HK-2 (cell line): ENCODE data around the gene APOBEC2.
A peak's percentile ranks its signal among the peaks of the same experiment; 100 is the strongest.
"Not testable (repeated sequence)": the region's sequence is repeated elsewhere in the genome, so short reads cannot be mapped to it uniquely, and the experiment has no call there.

Source experiments
- DNase-seq: peaks from one replicate; pipeline ENCODE4 v3.0.0-alpha.2; 2018; ENCODE audit not compliant: unreplicated experiment

APOBEC2 gene

DNA sequence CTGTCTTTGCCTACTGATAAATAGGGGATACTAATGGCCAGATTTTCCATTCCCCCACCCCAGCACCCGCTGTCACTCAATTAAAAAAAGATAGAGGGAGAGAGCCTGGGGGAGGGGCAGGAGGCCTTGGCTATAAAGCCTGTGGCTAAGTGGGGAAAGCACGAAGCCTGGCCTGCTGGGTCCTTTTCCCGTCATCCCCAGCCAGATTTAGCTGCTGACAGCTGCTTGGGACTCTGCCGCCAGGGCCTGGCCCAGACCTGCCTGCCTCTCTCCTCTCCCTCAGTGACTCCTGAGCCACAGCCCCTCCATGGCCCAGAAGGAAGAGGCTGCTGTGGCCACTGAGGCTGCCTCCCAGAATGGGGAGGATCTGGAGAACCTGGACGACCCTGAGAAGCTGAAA, at the start of gene APOBEC2:
APOBEC2 (plus strand) TSS at position 162 of the 400 bp plus-strand sequence; CDS start at position 308, 146 bp downstream.
- no peak for DNase-seq

DNA sequence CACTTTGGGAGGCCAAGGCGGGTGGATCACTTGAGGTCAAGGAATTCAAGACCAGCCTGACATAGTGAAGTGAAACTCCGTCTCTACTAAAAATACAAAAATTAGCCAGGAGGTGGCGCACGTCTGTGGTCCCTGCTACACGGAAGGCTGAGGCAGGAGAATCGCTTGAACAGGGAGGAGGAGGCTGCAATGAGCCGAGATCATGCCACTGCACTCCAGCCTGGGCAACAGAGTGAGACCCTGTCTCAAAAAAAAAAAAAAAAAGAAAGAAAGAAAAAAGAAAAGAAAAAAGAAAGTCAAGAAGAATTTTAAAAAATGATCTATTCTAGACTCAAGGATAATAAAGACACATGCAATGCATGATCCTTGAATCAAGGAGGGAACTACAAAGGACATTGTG, 46.8 kb upstream of the APOBEC2 start:
- peak; percentile 37 for DNase-seq

DNA sequence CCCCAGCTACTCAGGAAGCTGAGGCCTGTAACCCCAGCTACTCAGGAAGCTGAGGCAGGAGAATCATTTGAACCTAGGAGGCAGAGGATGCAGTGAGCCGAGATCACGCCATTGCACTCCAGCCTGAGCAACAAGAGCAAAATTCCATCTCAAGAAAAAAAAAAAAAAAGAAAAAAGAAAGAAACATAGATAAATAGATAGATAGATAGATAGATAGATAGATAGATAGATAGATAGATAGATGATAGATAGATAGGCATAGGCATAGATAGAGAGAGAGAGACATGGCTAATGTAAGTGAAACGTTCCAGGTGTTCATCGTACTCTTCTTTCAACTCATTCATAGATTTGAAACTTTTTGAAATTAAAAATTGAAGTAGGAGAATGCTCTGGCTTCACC, 46.0 kb upstream of the APOBEC2 start:
- DNase-seq, result not testable (repeated sequence)

DNA sequence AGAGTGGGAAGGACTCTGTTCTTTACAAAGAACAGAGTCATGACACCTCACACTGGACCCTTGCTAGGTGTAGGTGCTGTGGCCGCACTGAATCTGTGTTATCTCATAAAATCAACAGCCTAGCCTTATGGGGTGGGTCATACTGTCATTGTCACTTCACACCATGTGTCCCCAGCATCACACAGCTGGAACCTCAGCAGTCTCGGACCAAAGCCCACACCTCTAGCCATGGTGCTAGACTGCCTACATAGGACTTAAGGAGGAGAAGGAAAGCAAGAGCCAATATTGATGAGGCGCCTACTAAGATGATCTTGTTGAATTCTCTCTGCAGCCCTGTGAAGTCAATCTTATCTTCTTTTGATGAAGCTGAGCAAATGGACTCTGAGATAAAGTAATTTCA, 45.0 kb upstream of the APOBEC2 start:
- no peak for DNase-seq

DNA sequence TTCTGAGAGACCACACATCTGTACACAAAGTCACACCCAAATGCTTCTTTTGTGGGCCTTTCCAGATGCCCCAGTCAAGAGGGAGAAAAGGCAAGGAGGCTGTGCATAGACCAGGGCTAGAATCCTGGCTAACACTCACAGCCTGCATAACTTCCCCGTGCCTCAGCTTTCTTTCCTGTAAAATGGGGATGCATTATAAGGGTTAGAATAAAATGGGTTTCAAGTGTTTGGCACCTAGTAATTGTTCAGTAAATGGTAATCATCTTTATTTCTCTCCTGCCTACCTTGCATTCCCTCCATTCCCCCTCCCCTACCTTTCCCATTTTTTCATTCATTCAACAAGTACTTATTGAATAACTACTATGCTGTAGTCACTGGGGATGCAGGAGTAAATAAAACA, 43.3 kb upstream of the APOBEC2 start:
- no peak for DNase-seq

DNA sequence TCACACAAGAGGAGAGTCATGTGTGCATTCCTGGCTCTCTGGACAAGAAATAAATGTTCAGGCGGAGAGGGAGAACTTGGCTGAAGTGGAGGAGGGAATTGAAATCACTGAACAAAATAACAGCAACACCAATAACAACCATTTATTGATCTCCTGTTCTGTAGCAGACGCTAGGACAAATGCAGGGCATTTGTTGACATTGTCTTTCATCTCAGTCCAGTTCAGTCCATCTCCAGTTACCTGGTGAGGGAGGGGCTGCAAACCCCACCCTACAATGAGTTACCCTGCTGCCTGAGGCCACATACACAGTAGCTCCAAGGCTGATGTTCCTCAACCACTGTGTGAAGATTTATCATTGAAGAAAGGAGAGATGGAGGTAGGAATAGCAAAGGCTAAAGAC, 41.3 kb upstream of the APOBEC2 start:
- no peak for DNase-seq

DNA sequence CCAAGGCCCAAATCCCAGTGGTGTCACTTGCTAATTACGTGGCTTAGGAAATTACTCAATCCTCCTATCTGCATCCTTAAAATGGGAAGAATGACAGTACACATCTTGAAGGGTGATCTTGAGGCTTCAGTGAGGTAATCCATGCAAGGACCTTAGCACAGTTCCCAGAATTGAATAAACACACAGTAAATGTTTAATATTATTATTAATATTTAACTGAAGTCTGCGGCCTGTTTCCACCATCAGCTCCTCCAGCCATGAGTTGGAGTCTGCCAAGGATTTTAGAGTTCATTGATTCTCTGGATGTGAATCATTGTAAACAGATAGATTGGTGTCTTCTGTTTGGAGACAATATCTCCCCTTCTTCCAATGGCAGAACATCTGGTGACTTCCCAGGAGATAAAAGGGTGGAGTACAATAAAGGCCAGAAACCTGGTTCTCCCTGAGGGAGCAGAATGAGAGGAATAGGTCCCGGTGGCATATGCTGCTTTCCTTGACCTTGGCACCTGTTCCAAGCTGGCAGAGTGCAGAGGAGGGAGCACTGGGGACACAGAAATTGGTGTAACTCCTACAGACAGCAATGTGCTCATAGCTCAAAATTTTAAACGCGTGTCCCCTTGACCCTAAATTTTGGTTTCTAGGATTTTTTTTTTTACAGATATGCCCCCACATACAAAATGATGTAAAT, 39.4 kb upstream of the APOBEC2 start:
- DNase-seq, result peak; percentile 42

DNA sequence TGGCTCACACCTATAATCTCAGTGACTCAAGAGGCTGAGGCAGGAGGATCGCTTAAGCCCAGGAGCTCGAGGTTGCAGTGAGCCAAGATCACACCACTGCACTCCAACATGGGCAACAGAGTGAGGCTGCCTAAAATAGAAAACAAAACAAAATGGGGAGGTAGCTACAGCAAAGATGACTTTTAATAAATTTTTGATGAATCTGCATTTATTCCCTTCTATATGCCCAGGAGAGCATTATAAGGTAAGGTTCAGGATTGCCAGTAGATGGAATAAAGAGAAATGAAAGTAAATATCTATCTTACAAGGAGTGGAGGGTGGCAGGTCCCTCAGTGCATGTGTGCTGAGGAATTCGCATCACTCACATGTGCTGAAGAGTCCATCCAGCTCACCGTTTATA, 38.2 kb upstream of the APOBEC2 start:
- no peak for DNase-seq

DNA sequence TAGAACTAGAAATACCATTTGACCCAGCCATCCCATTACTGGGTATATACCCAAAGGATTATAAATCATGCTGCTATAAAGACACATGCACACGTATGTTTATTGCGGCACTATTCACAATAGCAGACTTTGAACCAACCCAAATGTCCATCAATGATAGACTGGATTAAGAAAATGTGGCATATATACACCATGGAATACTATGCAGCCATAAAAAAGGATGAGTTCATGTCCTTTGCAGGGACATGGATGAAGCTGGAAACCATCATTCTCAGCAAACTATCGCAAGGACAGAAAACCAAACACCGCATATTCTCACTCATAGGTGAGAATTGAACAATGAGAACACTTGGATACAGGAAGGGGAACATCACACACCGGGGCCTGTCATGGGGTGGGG, 37.1 kb upstream of the APOBEC2 start:
- DNase-seq, result not testable (repeated sequence)

DNA sequence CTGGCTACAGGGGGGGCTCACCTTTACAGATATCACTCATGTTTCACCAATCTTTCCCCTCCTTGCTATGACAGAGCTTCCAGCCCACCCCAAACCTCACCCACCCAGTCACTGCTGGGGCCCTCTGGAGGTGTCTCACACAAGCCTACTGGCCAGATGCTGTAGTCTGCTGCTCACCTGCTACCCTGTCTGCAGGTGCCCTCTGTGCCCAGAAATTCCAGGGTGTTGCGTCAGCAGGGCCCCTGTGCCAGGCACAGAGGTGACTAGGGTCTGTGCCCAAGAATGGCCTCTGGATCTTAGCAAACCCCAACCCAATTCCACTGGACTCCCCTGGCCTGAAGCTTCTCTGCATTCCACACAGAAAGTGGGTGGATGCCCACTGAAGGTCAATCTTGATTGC, 35.3 kb upstream of the APOBEC2 start:
- DNase-seq, result no peak

DNA sequence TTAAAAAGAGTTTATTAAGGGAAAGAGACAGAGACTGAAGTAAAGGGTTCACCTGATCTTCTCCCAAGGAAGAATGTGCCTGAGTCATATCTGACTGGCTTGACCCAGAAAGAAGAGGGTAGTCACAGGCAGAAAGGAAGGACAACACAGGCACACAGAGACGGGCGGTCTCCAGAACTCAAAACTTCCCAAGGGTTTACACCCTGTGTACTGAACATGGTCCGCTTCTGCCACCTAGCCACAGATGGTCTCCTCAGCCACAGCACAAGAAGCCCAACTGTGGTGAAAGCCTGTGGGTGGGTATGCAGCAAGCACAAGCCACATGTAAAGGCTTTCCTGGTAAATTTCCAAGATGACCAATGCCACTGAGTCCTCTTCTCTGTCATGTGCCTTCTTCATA, 31.2 kb upstream of the APOBEC2 start:
- peak; percentile 67 for DNase-seq

DNA sequence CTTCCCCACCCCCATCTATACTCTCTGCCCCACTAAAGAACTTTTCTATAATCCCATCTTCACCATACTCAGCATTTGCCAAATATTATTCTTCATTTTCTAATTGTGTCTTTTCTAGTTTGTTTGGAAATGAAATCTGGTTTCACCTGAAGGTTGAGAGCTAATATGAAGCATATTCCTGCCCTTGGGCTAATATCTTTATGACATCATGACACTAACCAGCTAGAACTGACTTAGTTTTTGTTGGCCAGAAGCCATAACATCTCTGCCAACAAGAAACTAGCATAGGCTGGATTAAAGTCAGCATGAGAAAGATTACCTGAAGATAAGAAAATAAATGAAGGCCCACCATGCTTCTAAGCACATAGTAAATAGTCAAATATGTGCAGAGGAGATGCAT, 30.7 kb upstream of the APOBEC2 start:
- no peak for DNase-seq

DNA sequence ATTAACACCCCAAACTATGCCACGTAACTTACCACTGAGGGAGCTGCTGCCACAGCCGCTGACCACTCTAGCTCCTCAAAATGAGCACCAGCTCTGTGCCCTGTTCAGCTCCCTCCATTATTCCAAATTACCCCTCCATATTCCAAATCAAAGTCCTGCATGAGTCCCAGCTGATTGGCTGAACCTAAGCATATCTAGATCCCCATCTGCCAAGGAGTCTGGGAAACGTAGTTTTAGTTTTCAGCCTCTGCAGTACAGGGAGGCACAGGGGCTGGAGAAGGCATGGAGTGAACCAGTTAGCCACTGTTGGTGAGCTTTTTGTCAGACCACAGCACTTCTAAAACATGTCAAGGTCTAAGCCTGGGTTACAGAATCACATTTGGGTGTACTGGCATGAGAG, 29.9 kb upstream of the APOBEC2 start:
- no peak for DNase-seq

DNA sequence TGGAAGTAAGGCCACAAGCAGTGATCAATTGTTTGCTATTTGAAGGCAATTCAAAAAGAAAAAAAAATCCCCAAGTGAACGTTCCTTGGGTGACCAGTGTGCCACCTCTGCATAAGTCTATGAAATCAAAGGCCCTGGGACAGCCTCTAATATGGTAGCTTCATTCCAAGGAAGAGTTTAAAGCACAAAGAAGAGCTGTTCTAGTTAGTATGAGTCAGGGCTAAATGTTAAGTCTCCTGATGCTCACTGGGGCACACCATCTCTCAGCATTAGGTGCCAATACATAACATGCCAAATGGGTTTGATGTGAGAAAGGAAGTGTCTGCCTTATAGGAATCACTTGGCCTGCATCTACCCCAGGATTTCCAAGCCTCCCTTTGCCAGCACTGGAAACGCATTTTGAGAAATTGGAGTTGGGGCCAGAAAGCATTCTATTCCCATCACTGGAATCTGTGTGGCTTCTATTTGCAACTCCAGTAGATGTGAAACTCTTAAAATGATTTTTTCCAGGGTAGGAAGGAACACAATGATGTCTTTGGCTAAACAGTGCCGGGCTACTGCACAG, 27.0 kb upstream of the APOBEC2 start:
- no peak for DNase-seq

DNA sequence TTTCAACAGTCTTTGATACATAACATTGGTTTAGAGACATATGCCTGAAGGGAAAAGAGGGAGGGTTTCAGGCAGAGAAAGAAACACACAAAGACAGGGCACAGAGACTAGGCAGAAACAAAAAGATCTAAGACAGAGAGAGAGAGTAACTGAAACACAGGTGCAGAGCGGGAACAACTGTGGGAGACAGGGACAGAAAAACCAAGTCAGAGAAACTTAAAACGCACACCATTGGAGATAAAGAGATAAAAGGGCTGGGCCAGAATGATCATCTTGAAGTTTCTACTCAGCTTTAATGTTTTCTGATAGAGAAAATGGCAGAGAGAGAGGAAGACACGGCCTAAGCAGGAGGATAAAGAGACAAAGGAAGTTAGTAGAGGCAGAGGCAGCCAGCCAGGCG, 25.8 kb upstream of the APOBEC2 start:
- DNase-seq, result no peak

DNA sequence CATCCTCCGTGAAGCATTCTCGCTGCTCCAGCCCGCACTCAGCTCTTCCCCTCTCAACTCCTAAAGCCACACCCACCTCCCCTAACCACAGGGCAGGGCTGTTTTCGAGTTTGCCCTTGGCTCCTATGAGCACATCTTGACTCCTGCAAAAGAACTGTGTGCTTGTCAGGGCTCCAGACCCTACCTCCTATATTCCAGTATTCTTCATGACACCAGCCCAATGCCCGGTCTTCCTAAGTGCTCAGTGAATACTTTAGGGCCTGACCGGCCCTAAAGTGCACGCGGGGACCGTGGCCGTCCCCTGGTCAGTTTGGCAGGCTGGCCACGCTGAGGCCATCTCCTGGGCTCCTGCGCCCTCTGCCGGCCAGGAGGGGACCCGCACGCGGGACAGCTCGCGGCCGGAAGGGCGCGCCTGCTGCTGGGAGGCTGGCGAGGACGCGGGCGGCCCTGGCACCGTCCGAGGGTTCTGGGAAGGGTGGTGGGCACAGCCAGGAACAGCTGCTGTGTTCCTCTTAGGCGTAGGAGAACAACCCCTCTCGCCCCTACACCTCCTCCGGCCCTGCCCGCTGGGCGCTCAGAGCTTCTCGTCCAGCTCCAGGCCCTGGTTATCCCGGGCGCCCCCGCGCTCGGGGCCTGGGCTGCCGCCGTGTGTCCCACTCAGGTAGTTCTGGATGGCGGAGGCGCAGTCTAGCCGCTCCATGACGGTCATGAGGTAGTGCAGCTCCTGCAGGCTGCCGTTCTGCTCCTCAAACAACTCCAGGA, 25.0 kb upstream of the APOBEC2 start:
- DNase-seq, result no peak

DNA sequence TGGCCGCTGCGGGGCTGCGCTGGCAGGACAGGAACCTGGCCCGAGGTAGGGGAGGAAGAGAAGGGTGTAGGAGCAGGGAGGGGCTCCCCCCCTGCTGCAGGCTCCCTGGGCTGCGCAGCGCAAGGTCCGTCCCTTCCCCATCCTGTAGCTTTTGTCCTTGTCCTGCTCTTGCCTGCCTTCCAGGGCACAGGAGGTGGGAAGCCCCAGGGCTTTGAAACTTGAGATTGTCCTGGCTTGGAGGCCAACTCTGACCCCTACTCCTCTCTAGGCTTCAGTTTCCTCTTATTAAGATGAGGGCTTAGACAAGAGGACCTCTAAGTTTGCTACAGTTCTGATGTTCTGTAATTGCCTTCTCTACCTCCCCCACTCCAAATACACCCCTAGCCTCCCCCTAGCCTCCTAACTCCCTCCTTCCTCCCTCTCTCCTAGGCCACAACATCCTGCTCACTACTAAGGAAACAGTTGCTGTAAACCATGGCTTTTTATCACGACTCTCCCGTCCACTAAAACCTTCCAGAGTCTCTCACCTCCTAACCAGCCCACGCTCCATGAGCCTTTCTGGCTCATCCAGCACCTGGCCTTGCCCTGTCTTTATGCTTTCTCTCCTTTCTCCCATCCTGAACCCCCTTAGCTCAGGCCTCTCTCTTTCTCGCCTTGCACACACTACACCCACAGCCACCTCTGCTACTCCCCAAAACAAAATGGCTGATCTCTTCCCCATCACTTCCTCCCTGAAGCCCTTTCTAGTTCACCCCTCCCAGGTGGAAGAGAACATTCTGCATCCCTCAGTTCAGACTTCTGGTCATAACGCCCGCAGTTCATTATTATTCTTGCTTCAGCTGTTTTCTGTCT, 24.2 kb upstream of the APOBEC2 start:
- DNase-seq, result no peak

DNA sequence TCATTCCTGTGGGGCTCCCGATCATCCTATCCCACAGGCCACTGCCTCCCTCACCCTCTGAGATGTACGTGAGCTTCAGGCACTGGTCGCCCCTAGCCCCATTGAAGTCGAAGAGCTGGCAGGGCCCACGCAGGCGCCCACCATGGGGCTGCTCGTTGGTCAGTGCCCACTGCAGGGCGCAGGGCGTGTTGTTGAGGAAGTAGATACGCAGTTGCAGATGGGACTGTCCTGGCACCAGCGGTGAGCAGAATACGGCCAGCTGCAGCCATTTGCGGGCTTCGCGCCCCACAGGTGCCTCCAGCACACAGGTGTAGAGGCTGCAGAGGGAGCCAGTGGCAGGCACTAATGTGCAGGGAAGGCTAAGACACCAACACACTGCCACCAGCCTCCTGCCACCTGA, 20.2 kb upstream of the APOBEC2 start:
- no peak for DNase-seq

DNA sequence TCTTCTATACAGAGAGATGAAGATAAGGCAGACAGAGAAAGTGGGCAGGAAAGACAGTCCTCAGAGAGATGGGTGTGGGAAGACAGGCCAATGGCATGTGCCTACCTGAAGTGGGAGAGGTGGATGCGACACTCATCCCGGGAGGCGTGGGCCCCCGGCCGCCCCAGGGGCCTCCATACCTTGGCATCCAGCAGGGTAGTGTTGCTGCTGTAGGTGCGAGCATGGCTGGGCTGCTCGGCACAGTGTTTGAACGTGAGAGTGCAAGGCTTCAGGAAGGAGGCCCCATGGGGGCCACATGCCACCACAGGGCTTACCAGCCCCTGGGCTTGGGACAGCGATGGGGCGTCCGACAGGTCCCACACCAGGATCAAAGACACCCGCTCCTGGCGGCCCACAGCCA, 19.2 kb upstream of the APOBEC2 start:
- DNase-seq, result no peak

DNA sequence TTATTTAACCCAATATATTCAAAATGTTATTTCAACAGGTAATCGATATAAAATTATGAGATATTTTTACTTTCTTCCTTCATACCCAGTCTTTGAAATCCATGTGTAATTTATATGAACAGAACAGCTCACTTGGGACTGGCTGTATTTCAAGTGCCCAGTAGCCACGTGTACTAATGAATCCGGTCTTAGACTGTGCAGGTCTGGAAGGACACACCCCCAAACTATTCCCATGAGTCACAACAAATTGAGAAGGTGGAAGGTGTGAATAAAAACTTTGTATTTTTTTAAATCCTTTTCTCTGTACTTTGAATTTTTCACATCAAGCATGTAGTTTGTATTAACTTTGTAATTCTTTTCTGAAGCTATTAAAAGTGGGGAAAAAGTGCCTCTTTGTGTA, 16.8 kb upstream of the APOBEC2 start:
- DNase-seq, result no peak

DNA sequence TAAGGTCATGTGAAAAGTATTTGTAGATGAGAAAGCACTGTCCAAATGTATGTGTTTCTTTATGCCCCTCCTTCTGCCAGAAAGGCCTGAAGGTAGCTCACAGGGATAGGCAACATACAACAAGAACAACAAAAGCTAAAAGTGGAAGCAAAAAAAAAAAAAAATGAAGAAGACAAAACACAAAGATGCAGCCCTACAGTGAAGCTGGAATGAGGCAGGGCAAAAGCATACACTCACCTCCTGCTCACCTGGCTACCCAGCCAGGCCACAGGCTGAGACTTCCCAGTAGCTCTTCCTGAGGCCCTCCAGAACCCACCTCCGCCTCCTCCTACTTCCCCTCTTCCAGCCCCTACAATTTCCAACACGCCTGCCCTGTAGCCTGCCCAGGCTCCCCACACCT, 16.4 kb upstream of the APOBEC2 start:
- DNase-seq, result no peak
